ENCODE results near the gene TNNI3. TPM values are rescaled to one million over a fixed set of nuclear protein-coding genes. Genes with fewer than 3 reads are reported as not detected.

The TNNI3 gene
- polyA plus RNA-seq, 1 of the 3 experiments (the other 2 are of a cell fraction), result 11.4 TPM

- Histone ChIP-seq H3K36me3 (replicated peaks in 1 of 2; ENCODE audit: control insufficient read depth in 1 of 2, insufficient read depth in 2 of 2, low read length in 1 of 2) (no peaks in the 10 kb centered on the region), H3K4me2 (no peak overlapping the region), H3K4me3 (ENCODE audit: low read depth in 2 of 2, low read length in 1 of 2) (no peak overlapping the region), H3K9me3 (no peaks in the 10 kb centered on the region), H2AFZ (ENCODE audit: low read depth) (no peak overlapping the region), H3F3A (replicated peaks; ENCODE audit: insufficient read depth) (no peaks in the 10 kb centered on the region), H4K20me1 (ENCODE audit: insufficient read depth) (no peaks in the 10 kb centered on the region), H3K9me2 (no peaks in the 10 kb centered on the region), H3K4me1 (ENCODE audit: control insufficient read depth in 1 of 2, insufficient read depth in 2 of 2, low read depth in 1 of 2, low read length in 1 of 2) (peaks cover 0 to 6% of the 10 kb centered on the region in 2 experiments; a peak in 1 of 4 replicates), H3K9ac (no peak overlapping the region), H3K27me3 (ENCODE audit: insufficient read depth) (peaks cover 28% of the 10 kb centered on the region), H3K27ac (ENCODE audit: low read depth in 2 of 2, low read length in 1 of 2) (no peak overlapping the region), H3K79me2 (ENCODE audit: insufficient read depth) (no peaks in the 10 kb centered on the region)
- 75% methylated on average over 15 of the region's 20 CpGs for WGBS (ENCODE audit: low lambda C conversion rate)
- POLR2A ChIA-PET, result no interaction called here
- no peak for DNase-seq
- TF ChIP-seq MXI1 (IDR thresholded peaks at IDR 0.05; ENCODE audit: low read depth, low read length) (no peak), POLR2AphosphoS5 (IDR thresholded peaks at IDR 0.05; ENCODE audit: low read depth, low read length) (no peak), EZH2phosphoT487 (IDR thresholded peaks at IDR 0.05; ENCODE audit: borderline replicate concordance, low read depth) (no peak), TAF1 (IDR thresholded peaks at IDR 0.05; ENCODE audit: borderline replicate concordance, low read depth, low read length) (no peak), NFIC (IDR thresholded peaks at IDR 0.05; ENCODE audit: borderline replicate concordance) (no peak), FOSL2 (IDR thresholded peaks at IDR 0.05; ENCODE audit: borderline replicate concordance, low read depth) (no peak), FOXM1 (IDR thresholded peaks at IDR 0.05; ENCODE audit: low read depth) (no peak), TEAD4 (IDR thresholded peaks at IDR 0.05; ENCODE audit: borderline replicate concordance, insufficient read depth) (no peak), SIN3A (IDR thresholded peaks at IDR 0.05; ENCODE audit: borderline replicate concordance, low read depth, low read length) (no peak), MEF2A (IDR thresholded peaks at IDR 0.05; ENCODE audit: borderline replicate concordance, low read depth) (no peak), MAX (IDR thresholded peaks at IDR 0.05; ENCODE audit: low read depth) (no peak), TCF12 (IDR thresholded peaks at IDR 0.05) (no peak), USF1 (IDR thresholded peaks at IDR 0.05; ENCODE audit: borderline replicate concordance, low read depth) (no peak), RAD21 (IDR thresholded peaks at IDR 0.05; ENCODE audit: low read length) (no peak), EP300 (IDR thresholded peaks at IDR 0.05; ENCODE audit: borderline replicate concordance in 1 of 2, low read depth in 1 of 2, low read length in 1 of 2) (no peak), GATA2 (CRISPR knock-in tag; IDR thresholded peaks at IDR 0.05) (no peak), PBX3 (IDR thresholded peaks at IDR 0.05) (no peak)
- TF ChIP-seq, protein P1, sequence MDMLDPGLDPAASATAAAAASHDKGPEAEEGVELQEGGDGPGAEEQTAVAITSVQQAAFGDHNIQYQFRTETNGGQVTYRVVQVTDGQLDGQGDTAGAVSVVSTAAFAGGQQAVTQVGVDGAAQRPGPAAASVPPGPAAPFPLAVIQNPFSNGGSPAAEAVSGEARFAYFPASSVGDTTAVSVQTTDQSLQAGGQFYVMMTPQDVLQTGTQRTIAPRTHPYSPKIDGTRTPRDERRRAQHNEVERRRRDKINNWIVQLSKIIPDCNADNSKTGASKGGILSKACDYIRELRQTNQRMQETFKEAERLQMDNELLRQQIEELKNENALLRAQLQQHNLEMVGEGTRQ (IDR thresholded peaks at IDR 0.05; ENCODE audit: borderline replicate concordance, low read depth, low read length), result no peak
- TF ChIP-seq, protein P2, sequence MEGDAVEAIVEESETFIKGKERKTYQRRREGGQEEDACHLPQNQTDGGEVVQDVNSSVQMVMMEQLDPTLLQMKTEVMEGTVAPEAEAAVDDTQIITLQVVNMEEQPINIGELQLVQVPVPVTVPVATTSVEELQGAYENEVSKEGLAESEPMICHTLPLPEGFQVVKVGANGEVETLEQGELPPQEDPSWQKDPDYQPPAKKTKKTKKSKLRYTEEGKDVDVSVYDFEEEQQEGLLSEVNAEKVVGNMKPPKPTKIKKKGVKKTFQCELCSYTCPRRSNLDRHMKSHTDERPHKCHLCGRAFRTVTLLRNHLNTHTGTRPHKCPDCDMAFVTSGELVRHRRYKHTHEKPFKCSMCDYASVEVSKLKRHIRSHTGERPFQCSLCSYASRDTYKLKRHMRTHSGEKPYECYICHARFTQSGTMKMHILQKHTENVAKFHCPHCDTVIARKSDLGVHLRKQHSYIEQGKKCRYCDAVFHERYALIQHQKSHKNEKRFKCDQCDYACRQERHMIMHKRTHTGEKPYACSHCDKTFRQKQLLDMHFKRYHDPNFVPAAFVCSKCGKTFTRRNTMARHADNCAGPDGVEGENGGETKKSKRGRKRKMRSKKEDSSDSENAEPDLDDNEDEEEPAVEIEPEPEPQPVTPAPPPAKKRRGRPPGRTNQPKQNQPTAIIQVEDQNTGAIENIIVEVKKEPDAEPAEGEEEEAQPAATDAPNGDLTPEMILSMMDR (IDR thresholded peaks at IDR 0.05), result no peak
- CTCF ChIA-PET, result interaction anchor here (2.4 kb wide), 1 partner anchor 7 kb away, joined by 5 read pairs; no protein-coding TSS in a partner anchor
Observed at GRCh38 chr19:55181740-55182139, 24.2 kb upstream of the TNNI3 start.

All from SK-N-SH (cell line).